Ovary (tissue), 9 donors: ENCODE results near the gene TENM3. TPM values are rescaled to one million over a fixed set of nuclear protein-coding genes. Genes with fewer than 3 reads are reported as not detected.

Experiments used
- DNase-seq, 5 donors: peaks; one replicate each; pipeline ENCODE4 v3.0.0-alpha.2; 2019 to 2020
- H3K27ac ChIP-seq, 2 donors: fragments of 200-600 bp; one replicate each; pipeline versions ENCODE4 v1.5.1 to v1.8.0; 2019 to 2022
- H3K27me3 ChIP-seq: fragments of 200-600 bp; one replicate; pipeline ENCODE4 v1.8.0; 2022
- H3K36me3 ChIP-seq: fragments of 200-600 bp; sonication (generic); one replicate; pipeline ENCODE4 v1.5.1; 2019
- H3K4me1 ChIP-seq: one replicate; pipeline ENCODE4 v1.8.1; 2013; ENCODE audit warnings: mild to moderate bottlenecking, moderate library complexity; ENCODE audit not compliant: insufficient read depth
- H3K4me3 ChIP-seq: fragments of 200-600 bp; sonication (generic); one replicate; pipeline ENCODE4 v1.5.1; 2017
- H3K9me3 ChIP-seq, 2 donors: fragments of 200-600 bp in 1 of 2; sonication (generic) in 1 of 2; one replicate each; pipeline versions ENCODE4 v1.5.1 to v1.8.1; 2013 to 2019; ENCODE audit warnings: mild to moderate bottlenecking in 1 of 2, moderate library complexity in 1 of 2
- CTCF ChIP-seq, 3 donors: fragments of 450-650 bp in 2 of 3; fragments of 200-600 bp in 1 of 3; IDR thresholded peaks; one replicate each; pipeline versions ENCODE4 v1.5.1 to v1.8.0; 2016 to 2022; ENCODE audit warnings: antibody characterized with exemption in 3 of 3, mild to moderate bottlenecking in 1 of 3
- EP300 ChIP-seq: sonication (generic); formaldehyde crosslinking; IDR thresholded peaks from one replicate; pipeline ENCODE4 v1.6.1; 2017; ENCODE audit warnings: antibody characterized with exemption
- POLR2A ChIP-seq: fragments of 450-650 bp; IDR thresholded peaks from one replicate; pipeline ENCODE4 v1.6.1; 2017; ENCODE audit warnings: antibody characterized with exemption, mild to moderate bottlenecking, moderate library complexity
- WGBS, 3 donors: extraction: QIAGEN DNeasy Blood & Tissue Kit in 1 of 3; methylation state at CpG; one replicate each; pipeline versions ENCODE4 v1.1.5 to v1.1.7; 2013 to 2017; 5-methylcytosine and 5-hydroxymethylcytosine counted together
- intact Hi-C, 4 donors: fragments of 100-400 bp; cut with DNase I; formaldehyde crosslinking; loops; one replicate each; pipeline versions ENCODE4 v1.11.0 to v1.15.1; 2022 to 2023
- polyA plus RNA-seq, 2 donors: library from polyadenylated mRNA; stranded (reverse); fragments of 200-250 nt in 1 of 2; fragments of 350-450 nt in 1 of 2; fragmentation: Illumina TruSeq in 1 of 2; extraction: RNeasy Lipid Tissue Mini Kit (QIAGEN cat#74804) in 1 of 2; gene quantifications; one replicate each; pipeline ENCODE4 v1.2.3, GENCODE V29; 2013 to 2014
- total RNA-seq, 7 donors: library from RNA; depleted of rRNA in 2 of 7; stranded (reverse); fragments of >200 nt in 2 of 7; fragmentation: NEBNext Ultra II Directional in 3 of 7; extraction: Animal tissue kit (Norgen Biotek cat#: 25700) in 3 of 7; gene quantifications; one replicate each; pipeline versions ENCODE4 v1.1.0 to v1.2.4, GENCODE V29; 2016 to 2023
- donor health status: DM: no; HTN: no; CAD: no; lungs with moderate emphysema.
- donor health status: DM: no; HTN: no; CAD: no.
- donor health status: Bipolar disorder and iron deficiency.
- donor health status: DM: yes; HTN: yes; CAD: no.
- donor health status: DM: no; HTN: no; CAD: no.
- donor health status: DM: yes; HTN: yes; CAD: no.

Gene TENM3
- total and polyA plus RNA-seq, 9 donors: 0.82 to 16.1 (median 5.7) TPM

GRCh38 chr4:182465114-182465513 is 221.9 kb downstream of the TENM3 start:
- H3K27me3 ChIP-seq: no peaks in the 10 kb centered on the region
- TF ChIP-seq POLR2A (no peak), CTCF (IDR thresholded peaks at IDR 0.05) (no peak), EP300 (no peak)

GRCh38 chr4:182465979-182466378 is 222.8 kb downstream of the TENM3 start:
- no peak overlapping the region for H3K27ac ChIP-seq
- 75 to 89% (median 85%) methylated on average over 1 of the region's 1 CpG for WGBS, 3 donors
- no peaks in the 10 kb centered on the region for H3K4me1 ChIP-seq
- no peak overlapping the region for H3K4me3 ChIP-seq
- intact Hi-C loops: no loop called here
- TF ChIP-seq EP300: no peak
- TF ChIP-seq CTCF (IDR thresholded peaks at IDR 0.05): no peak
- no peak for TF ChIP-seq POLR2A
- DNase-seq: no peak
- H3K27me3 ChIP-seq: no peaks in the 10 kb centered on the region
- H3K9me3 ChIP-seq: no peaks in the 10 kb centered on the region
- no peaks in the 10 kb centered on the region for H3K36me3 ChIP-seq

More at GRCh38 chr4:182465114-182465513, 221.9 kb downstream of the TENM3 start:
- H3K4me3 ChIP-seq: no peak overlapping the region
- no peaks in the 10 kb centered on the region for H3K4me1 ChIP-seq
- DNase-seq: no peak
- H3K27ac ChIP-seq: no peak overlapping the region
- intact Hi-C loops: no loop called here
- 69 to 75% (median 72%) methylated on average over 5 of the region's 5 CpGs for WGBS, 3 donors
- H3K9me3 ChIP-seq: no peaks in the 10 kb centered on the region
- H3K36me3 ChIP-seq: no peaks in the 10 kb centered on the region

- WGBS, 3 donors: 77 to 78% (median 77%) methylated on average over 2 of the region's 2 CpGs
- intact Hi-C loops: no loop called here
Observed at GRCh38 chr4:182470215-182470614, 227.0 kb downstream of the TENM3 start.

GRCh38 chr4:182475539-182475938 is 232.3 kb downstream of the TENM3 start:
- 65 to 72% (median 67%) methylated on average over 2 of the region's 2 CpGs for WGBS, 3 donors
- no peaks in the 10 kb centered on the region for H3K36me3 ChIP-seq
- H3K9me3 ChIP-seq: no peaks in the 10 kb centered on the region
- no peak overlapping the region for H3K27ac ChIP-seq
- DNase-seq: no peak
- no peaks in the 10 kb centered on the region for H3K4me1 ChIP-seq
- no peak for TF ChIP-seq POLR2A
- TF ChIP-seq EP300: no peak
- no peak for TF ChIP-seq CTCF (IDR thresholded peaks at IDR 0.05)
- H3K27me3 ChIP-seq: no peaks in the 10 kb centered on the region
- intact Hi-C loops: no loop called here
- H3K4me3 ChIP-seq: no peak overlapping the region

More at GRCh38 chr4:182470215-182470614, 227.0 kb downstream of the TENM3 start:
- no peak overlapping the region for H3K27ac ChIP-seq
- DNase-seq: no peak
- no peaks in the 10 kb centered on the region for H3K9me3 ChIP-seq
- H3K4me3 ChIP-seq: no peak overlapping the region
- no peaks in the 10 kb centered on the region for H3K36me3 ChIP-seq
- H3K27me3 ChIP-seq: no peaks in the 10 kb centered on the region
- H3K4me1 ChIP-seq: no peaks in the 10 kb centered on the region
- no peak for TF ChIP-seq POLR2A
- no peak for TF ChIP-seq EP300
- no peak for TF ChIP-seq CTCF (IDR thresholded peaks at IDR 0.05)
